Hypothalamus (tissue), 51 donors: ENCODE data around the gene ADK.

Experiments
- DNase-seq, 51 donors: peaks; one replicate each; lab custom pipeline; 2025; lab: John Stamatoyannopoulos, UW

ADK gene

GRCh38 chr10:74642901-74643595, 492.0 kb downstream of the ADK start:
- DNase-seq = no peak

- no peak for DNase-seq
Observed at GRCh38 chr10:74643596-74643975, 492.6 kb downstream of the ADK start.

GRCh38 chr10:74644738-74645137, 493.7 kb downstream of the ADK start:
- DNase-seq = no peak

GRCh38 chr10:74645692-74646091, 494.7 kb downstream of the ADK start:
- DNase-seq = no peak

- DNase-seq = no peak
Observed at GRCh38 chr10:74650613-74651012, 499.6 kb downstream of the ADK start.

GRCh38 chr10:74651565-74651964, 500.5 kb downstream of the ADK start:
- no peak for DNase-seq

GRCh38 chr10:74652664-74653063, 501.6 kb downstream of the ADK start:
- DNase-seq = no peak

- no peak for DNase-seq
Observed at GRCh38 chr10:74658511-74658910, 507.5 kb downstream of the ADK start.

GRCh38 chr10:74662635-74663034, 511.6 kb downstream of the ADK start:
- no peak for DNase-seq

GRCh38 chr10:74669210-74669609, 518.2 kb downstream of the ADK start:
- no peak for DNase-seq

GRCh38 chr10:74671716-74672115, 520.7 kb downstream of the ADK start:
- DNase-seq = no peak

GRCh38 chr10:74672430-74673165, 521.6 kb downstream of the ADK start:
- DNase-seq = no peak

- no peak for DNase-seq
Observed at GRCh38 chr10:74674927-74675326, 523.9 kb downstream of the ADK start.

GRCh38 chr10:74675484-74675883, 524.5 kb downstream of the ADK start:
- no peak for DNase-seq

GRCh38 chr10:74677951-74678350, 526.9 kb downstream of the ADK start:
- DNase-seq = no peak

- DNase-seq = no peak
Observed at GRCh38 chr10:74681917-74682627, 531.1 kb downstream of the ADK start.

GRCh38 chr10:74683067-74683466, 532.0 kb downstream of the ADK start:
- DNase-seq = no peak

- no peak for DNase-seq
Observed at GRCh38 chr10:74683621-74684364, 532.8 kb downstream of the ADK start.

GRCh38 chr10:74684462-74684861, 533.4 kb downstream of the ADK start:
- DNase-seq = no peak

GRCh38 chr10:74685564-74685963, 534.5 kb downstream of the ADK start:
- DNase-seq = no peak

GRCh38 chr10:74690393-74690792, 539.4 kb downstream of the ADK start:
- DNase-seq = no peak
